HG02623 (cell line): Measurements from ENCODE around the gene TC2N.
A peak's percentile ranks its signal among the peaks of the same experiment; 100 is the strongest.
"Not testable (repeated sequence)": the region's sequence is repeated elsewhere in the genome, so short reads cannot be mapped to it uniquely, and the experiment has no call there.

ENCODE experiments used
- ATAC-seq: cut with Tn5 transposase; IDR thresholded peaks from one replicate; pipeline ENCODE4 v1.9.1; 2021; ENCODE audit warnings: moderate library complexity; ENCODE audit not compliant: unreplicated experiment

The TC2N gene

DNA sequence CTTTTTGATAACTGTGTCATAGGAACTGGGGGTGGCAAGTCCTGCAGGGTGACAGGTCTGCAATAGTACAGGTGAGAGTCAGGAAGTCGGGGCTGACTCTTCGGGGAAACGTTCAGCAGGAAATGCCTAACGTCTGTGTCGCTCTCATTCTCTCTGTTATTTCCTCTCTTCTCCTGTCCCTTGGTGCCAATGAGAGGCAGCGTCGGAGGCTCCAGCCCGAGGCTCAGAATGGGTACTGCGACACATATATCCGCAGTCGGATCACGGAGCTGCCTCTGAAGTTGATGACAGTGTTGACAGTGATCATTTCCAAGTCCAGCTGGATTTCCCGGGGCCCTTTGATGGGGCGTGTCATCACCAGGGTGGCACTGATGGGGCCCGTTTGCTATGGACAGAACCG is 2.7 kb upstream of the TC2N start:
- no peak for ATAC-seq

DNA sequence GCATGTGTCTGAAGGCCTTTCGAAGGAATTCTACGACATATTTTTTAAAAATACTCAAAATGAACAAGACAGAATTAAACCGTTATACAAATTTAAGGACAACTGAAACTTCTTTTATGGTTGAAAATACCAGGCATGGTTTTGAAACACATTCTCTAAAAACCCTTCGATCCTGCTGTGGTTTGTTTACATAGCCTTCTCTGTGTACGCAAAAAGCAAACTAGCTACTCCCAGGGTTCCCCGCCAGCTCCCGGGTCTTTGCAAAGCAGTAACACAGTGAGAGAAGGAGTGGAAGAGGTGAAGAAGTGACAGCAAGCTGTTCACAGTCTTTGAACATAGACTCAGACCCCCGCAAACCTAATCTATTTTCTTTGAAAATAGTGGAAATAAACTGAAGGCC is 2.2 kb upstream of the TC2N start:
- ATAC-seq, result no peak

GRCh38 chr14:91866511-91867295 is 633 bp downstream of the TC2N start:
- no peak for ATAC-seq

GRCh38 chr14:91866061-91866460 is 1.3 kb downstream of the TC2N start:
- no peak for ATAC-seq

- ATAC-seq, result no peak
These were observed 4.9 kb downstream of the TC2N start for GRCh38 chr14:91862417-91862816.

- no peak for ATAC-seq
These were observed 6.2 kb downstream of the TC2N start for GRCh38 chr14:91861091-91861490.

GRCh38 chr14:91860238-91860637 is 7.1 kb downstream of the TC2N start:
- no peak for ATAC-seq

- peak; percentile 50 for ATAC-seq
These were observed 8.6 kb downstream of the TC2N start for GRCh38 chr14:91858536-91859275.

DNA sequence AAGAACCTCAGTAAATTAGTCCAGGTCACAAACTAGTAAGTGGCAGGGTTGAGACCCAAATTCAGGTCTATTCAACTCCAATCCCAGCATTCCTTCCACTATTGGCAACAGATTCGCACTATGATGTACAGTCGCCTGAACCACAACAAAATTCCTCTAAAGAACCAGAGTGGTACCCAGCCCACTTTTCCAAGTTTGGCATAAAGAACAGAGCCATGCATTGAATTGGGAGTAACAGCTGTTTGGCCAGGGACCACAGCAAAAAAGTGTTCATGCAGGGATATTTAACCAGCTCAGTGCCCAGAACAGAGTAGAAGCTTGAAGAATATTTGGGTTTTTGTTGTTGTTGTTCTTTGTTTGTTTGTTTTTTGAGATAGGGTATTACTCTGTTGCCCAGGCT is 9.7 kb downstream of the TC2N start:
- ATAC-seq, result no peak

DNA sequence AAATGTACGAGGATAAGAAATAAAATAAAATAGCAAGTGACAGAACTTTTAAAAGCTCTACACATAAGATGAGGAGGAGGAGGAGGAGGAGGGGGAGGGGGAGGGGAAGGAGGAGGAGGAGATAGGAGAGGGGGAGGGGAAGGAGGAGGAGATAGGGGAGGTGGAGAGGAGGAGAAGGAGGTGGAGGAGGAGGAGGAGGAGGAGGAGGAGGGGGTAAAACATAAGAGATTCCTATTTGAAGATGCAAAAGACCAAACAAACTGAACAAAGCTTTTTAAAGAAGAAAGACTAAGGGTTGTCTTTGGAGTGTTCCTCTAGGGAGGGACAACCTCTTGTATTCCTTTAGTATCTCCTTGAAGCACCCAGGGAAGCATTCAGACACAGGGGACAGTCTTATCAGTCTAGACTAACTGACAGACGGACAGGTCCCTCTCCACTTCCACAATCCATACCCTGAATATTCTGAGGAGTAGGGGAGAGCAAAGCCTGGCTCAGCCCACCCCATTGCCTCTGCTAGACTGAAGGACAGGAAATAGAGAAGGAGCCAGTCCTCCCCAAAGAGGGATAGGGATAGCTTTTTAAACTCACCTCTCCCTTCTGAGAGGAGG is 12.9 kb downstream of the TC2N start:
- ATAC-seq, result no peak

- no peak for ATAC-seq
These were observed 15.8 kb downstream of the TC2N start for GRCh38 chr14:91851563-91851962.

DNA sequence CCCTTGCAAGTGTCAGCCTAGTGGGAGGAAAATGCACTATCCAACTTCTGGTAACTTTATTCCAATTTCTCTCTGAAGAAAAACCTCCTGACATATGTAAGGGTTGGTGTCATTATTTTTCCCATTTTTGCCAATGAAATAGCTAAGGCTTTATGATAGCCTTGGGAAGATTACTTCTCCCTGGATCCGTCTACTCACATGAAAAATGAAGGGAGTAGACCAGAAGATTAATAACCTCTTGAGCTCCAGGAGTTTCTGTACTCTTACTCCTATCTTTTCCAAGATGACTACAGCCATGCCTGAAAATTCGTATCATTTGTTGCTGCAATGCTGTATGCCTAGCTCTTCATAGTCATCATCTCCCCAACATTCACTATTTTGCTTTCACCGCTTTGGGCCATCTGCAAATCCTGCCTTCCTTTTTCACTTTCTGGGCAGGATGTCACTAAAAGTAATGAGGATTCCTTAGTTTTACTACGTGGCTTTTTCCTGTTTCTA is 18.8 kb downstream of the TC2N start:
- ATAC-seq, result no peak

DNA sequence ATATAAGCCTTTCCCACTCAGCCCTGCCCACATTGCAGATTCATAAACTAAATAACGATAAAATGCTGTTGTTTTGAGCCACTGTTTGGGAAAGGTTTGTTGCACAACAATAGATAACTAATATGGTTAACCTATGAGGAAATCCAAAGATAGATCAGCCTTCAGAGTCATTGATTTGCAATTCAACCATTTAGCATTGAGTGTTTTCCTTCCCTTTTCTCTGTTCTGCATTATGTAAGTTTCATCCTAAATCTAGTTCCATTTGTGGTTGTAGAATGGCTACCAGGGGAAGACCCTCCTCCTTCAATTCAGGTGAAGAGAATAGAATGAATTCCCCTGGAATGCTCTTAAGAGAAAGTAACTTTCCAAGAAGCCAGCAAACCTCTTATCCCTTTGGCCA is 19.6 kb downstream of the TC2N start:
- no peak for ATAC-seq

- no peak for ATAC-seq
These were observed 21.7 kb downstream of the TC2N start for GRCh38 chr14:91845652-91846051.

DNA sequence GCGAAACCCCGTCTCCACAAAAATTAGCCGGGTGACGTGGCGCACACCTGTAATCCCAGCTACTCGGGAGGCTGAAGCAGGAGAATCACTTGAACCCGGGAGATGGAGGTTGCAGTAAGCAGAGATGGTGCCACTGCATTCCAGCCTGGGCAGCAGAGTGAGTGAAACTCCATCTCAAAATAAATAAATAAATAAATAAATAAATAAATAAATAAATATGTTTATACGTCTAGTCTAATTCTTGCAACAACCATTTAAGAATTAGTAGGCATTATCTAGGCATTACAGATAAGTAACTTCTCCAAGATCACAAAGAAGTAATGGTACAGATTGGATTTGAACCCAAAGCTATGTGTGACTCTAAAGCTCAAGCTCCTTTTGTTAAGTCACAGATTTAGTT is 22.3 kb downstream of the TC2N start:
- ATAC-seq, result not testable (repeated sequence)

GRCh38 chr14:91844029-91844428 is 23.3 kb downstream of the TC2N start:
- ATAC-seq, result no peak

- ATAC-seq, result no peak
These were observed 23.9 kb downstream of the TC2N start for GRCh38 chr14:91843437-91843836.

- ATAC-seq, result no peak
These were observed 26.3 kb downstream of the TC2N start for GRCh38 chr14:91841065-91841464.

DNA sequence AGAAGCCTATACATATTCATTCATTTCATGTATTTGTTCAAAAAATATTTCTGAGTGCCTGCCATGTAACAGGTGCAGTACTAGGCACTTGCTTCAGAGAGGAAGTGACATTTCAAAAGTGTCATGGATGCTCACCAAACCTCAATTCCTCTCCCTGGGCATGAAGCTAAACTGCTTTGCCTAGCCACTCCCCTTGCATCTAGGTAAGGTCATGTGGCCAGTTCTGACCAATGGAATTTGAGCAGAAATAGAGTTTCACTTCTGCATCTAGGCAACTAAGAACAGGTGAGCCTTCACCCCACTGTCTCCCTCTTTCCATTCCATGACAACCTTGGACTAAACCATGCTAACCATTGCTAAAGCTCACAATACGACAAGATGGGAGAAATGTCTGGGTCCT is 27.6 kb downstream of the TC2N start:
- ATAC-seq, result no peak

DNA sequence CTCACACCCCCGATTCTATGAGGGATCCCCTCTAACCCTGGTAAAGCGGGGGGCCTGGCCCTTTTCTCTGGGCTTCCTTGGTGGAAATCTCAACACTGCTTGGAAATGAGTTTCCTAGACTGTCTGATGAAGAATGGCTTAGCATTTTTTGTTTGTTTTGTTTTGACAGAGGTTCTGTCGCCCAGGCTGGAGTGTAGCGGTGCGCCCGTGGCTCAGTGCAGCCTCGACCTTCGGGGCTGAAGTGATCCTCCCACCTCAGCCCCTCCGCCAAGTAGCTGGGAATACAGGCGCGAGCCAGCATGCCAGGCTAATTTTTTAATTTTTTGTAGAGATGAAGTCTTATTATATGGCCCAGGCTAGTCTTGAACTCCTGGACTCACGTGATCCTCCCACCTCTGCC is 30.3 kb downstream of the TC2N start:
- no peak for ATAC-seq

GRCh38 chr14:91835920-91836843 is 31.2 kb downstream of the TC2N start:
- peak; percentile 59 for ATAC-seq
